Skin of body (tissue), 2 donors: Measurements from ENCODE around the gene SIGLEC11. TPM values are rescaled to one million over a fixed set of nuclear protein-coding genes. Genes with fewer than 3 reads are reported as not detected.

Experiments
- DNase-seq: peaks from one replicate; lab custom pipeline; 2025; lab: John Stamatoyannopoulos, UW
- total RNA-seq: library from RNA; depleted of rRNA; stranded (reverse); fragments of >200 nt; gene quantifications from one replicate; pipeline ENCODE4 v1.2.3, GENCODE V29; 2014

Gene SIGLEC11
- total RNA-seq, 1 donor from 2014 or later, result 0.79 TPM

DNA sequence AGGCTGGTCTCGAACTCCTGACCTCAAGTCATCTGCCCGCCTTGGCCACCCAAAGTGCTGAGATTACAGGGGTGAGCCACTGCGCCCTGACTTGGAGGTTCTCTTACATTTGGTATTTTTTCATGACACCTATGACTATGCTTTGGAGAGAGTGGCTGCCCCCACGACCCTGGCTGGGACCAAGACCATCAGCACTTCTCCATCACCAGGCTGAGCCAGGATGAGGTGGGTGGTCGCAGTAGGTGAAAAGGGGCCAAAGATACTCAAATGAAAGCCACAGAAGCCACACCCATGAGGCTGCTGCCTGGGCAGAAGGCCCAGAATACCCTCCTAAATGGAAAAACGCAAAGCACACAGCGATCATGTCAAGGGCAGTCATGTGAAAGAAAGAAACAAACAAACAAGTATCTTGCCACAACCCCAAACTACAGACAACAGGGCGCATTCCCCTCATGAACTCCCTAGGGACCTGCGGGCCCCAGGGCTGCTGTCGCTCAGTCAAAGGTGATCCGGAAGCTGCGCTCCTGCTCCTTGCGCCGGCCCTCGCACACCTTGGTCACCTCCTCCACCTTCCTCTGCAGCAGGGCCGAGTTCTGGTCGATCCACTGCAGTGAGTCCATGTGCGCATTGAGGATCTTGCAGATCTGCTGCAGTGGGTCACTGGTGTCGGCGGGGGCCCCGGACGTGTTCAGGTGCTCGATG is 53.1 kb downstream of the SIGLEC11 start:
- DNase-seq, result no peak

DNA sequence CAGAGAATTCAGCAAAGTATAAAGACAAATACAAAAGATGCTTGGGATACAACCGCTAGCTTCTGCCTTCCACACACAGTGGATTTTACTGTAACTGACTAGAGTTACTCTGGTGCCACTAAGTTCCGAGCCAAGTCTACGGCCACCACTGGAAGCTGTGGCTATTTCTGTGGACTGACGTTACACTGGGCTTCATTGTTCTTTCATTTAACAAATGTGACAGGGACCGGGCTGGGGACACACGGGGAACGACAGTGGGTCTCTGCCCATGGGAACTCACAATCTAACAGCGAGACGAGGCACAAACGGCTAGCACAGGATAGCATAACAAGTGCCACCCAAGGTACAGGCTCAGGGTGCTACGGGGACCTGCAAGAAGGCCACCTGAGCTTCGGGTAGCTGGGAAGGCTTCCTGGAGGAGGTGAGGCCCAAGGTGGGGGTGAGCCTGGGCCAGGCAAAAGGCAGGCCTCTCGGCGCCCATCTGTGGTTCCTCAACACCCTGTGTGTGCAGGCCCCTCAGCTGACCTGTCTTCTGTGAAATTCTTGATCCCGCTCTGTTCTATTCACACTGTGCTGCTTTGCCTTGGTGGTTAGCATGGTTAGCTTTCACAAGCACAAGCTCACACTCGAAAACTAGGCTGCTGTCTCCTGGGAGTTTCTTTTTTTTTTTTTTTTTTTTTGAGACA is 54.0 kb downstream of the SIGLEC11 start:
- no peak for DNase-seq

DNA sequence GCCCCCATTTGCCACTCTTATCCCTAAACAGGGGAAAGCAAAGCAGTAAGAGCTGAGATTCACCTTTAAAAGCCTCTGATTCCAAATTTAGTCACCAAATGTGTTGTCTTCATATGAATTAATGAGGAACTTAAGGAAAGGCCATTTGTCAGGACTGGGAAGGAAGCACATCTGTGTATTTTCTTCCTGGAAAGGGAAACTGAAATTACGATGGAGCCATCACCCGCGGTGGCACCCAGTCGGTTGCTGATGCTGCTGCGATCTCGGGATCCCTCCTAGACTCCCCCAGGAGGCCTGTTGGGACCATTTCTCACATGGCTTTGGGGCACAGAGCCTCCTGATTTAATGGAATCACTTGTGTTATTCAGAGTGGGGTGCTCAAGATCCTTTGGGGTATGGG is 56.8 kb downstream of the SIGLEC11 start:
- DNase-seq, result no peak

Other genes with a start within 250 kb of the SIGLEC11 start
- 0.30 TPM for gene TSKS, start 197.9 kb downstream of the SIGLEC11 start, total RNA-seq
- 31.4 TPM for gene AP2A1, start 194.2 kb downstream of the SIGLEC11 start, total RNA-seq
- 13.4 TPM for gene FUZ, start 147.9 kb downstream of the SIGLEC11 start, total RNA-seq
- gene MED25, start 142.9 kb downstream of the SIGLEC11 start, total RNA-seq, result 17.4 TPM
- 46.4 TPM for gene PTOV1, start 110.0 kb downstream of the SIGLEC11 start, total RNA-seq
- gene PNKP, start 93.6 kb downstream of the SIGLEC11 start, total RNA-seq, result 25.2 TPM
- gene AKT1S1, start 83.8 kb downstream of the SIGLEC11 start, total RNA-seq, result 4.3 TPM
- 12.9 TPM for gene TBC1D17, start 83.5 kb downstream of the SIGLEC11 start, total RNA-seq
- gene IL4I1, start 64.3 kb downstream of the SIGLEC11 start, total RNA-seq, result 0.49 TPM
- gene ATF5, start 32.0 kb downstream of the SIGLEC11 start, total RNA-seq, result 2.0 TPM
- gene NUP62, start 31.7 kb downstream of the SIGLEC11 start, total RNA-seq, result 19.0 TPM
- gene VRK3, start 64.2 kb upstream of the SIGLEC11 start, total RNA-seq, result 15.2 TPM
- gene ZNF473, start 64.8 kb upstream of the SIGLEC11 start, total RNA-seq, result 5.1 TPM
- gene IZUMO2, start 202.1 kb upstream of the SIGLEC11 start, total RNA-seq, result not detected
- gene MYH14, start 242.4 kb upstream of the SIGLEC11 start, total RNA-seq, result 38.4 TPM